Activated naive CD8-positive, alpha-beta T cell treated with anti-CD3 and anti-CD28 coated beads, Interleukin-2, amount 50 U/mL, for 16 hours (primary cell): Measurements from ENCODE around the gene IDI1.
"Not testable (repeated sequence)": the region's sequence is repeated elsewhere in the genome, so short reads cannot be mapped to it uniquely, and the experiment has no call there.

ENCODE experiments used
- DNase-seq: peaks from one replicate; pipeline ENCODE4 v3.0.0-alpha.2; 2020; ENCODE audit warnings: low read depth, low spot score

IDI1 gene

DNA sequence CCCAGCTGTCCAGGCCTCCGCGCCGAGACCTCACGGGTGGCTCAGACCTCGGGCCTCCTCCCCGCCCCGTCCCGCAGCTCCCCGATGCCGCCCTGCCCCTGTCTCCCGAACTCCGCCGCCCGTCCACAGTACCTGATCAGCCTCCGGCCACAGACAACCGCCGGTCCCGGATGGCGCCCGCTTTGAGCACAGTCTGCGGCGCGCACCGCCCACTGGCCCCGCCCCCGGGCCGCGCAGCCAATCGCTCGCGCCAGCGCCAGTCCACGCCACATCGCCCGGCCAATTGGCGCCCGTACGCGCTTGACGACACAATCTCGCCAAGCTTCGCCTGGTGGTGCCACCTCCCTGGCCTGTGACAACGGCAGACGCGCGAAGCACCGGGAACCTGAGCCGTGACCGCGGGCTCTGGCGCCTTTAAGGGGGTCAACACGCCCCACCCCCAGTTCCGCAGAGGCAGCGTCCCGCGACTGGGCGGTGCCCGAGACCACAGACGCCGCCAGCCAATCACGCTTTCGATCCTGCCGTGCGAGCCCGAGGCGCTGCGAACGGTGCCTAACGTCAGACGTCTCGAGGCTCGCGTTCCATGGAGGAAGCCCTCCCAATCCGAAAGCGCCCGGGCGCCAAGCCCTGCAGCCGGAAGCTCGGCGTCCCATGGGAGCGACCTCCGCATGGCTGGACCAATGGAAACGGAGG is at the start of gene IDI1:
Gene IDI1 (minus strand): TSS at position 388 of the 693 bp plus-strand sequence. CDS start 116 bp downstream, at position 272.
- peak; percentile 89 for DNase-seq

DNA sequence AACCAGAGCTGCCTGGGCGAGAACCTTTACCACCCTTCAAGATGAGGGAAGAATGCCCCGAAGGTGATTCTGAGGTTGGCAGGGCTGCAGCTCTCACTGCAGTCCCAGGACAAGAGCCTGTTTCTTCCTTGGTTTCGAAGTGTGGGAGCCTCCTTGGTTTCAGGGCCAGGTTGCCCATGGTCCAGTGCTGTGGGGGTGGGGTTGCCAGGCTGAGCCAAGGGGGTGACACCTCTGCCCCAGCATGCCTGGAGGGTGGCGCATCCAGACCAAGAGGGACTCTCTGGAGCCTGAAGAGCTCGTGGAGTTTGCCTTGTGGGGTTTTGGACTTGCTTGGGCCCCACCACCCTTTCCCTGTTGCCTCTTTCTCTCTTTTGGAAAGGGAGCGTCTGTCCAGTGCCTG is 48.5 kb upstream of the IDI1 start:
- no peak for DNase-seq

DNA sequence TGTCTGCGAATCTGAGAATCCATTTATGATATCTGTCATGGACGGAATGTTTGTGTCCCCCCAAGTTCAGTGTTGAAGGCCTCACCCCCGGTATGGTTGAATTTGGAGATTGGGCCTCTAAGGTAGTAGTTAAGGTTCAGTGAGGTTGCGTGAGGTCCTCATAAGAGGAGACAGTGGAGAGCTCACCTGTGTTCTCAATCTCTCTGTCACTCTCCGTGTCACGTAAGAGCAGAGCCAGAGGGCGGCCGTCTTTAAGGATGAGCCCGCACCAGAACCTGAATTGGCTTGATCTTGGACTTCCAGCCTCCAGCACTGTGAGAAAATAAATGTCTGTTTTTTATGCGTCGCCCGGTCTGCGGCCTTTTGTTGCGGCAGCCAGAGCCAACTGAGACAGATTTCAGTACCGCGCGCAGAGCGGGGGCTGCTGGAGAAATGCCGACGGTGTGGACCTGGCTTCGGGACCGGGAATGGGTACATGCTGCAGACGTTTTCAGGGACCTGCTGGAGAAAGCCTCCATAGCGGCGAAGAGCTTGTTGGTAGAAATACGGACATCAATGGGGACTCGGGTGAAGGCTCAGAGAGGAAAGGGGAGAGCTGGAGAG is 47.5 kb upstream of the IDI1 start:
- no peak for DNase-seq

DNA sequence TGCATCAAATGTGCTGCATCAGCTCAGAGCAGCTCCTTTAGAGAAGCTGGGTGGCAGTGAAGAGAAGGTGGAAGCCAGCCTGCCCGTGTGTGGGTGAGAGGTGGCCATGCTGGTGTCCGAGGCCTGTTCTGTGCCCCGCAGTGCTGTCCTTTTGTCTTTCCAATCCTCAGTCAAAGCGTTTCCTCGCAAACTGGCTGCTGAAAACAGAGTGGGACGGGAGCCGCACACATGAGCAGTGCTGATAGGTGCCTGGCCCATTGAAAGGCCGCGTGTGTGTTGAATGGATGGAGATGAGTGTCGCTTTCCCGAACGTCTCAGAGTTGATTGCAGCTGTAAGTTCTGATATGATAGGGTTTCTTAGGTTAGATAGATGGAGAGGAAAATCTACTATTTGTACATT is 46.6 kb upstream of the IDI1 start:
- no peak for DNase-seq

DNA sequence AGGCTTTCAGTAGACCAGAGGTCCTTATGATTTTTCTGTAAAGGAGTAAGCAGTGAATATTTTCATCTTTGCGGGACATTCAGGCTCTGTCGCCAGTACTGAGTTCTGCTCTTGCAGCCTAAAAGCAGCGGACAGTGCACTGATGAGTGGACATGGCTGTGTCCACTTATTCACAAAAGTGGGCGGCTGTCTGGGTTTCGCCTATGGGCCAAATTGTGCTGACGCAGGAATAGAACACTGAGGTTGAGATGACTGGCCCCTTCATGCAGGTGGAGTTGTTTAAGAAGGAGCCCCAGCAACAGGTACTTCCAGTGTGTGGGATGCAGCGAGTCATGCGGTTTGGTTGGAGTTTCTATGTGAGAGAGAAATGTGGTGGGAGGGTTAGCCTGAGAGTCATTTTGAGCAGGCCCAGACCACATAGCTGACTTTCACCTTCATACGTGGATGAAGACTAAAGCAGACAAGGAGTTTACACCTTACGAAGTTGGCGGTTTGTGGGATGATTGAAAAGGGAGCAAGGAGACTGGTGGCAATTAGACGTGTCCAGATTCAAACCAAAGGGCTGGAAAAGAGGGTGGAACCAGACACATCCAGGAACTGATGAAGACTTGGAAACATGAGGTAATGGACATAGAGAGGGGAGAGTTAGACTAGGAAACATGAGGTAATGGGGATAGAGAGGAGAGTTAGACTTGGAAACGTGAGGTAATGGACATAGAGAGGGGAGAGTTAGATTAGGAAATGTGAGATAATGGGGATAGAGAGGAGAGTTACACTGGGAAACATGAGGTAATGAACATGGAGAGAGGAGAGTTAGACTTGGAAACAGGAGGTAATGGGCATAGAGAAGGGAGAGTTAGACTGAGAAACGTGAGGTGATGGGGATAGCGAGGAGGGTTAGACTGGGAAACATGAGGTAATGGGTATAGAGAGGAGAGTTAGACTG is 45.5 kb upstream of the IDI1 start:
- DNase-seq, result no peak

DNA sequence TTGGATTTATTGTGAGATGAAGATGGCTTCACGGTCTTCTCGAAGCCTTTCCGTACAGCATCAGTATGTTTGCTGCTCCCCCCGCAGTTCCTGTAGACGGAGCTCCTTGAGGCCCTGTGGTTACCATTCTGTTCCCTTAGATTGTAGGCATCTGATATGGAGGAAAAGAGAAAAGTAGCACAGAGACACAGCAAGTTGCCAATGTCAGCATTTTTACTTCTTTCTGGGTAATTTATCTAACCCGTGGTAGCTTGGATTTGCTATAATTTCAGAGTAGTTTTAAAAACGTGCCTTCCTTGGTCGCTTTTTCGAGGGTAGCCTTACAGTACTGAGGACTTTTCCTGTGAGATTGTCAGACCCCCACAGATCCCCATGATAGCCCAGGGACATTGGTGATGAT is 44.8 kb upstream of the IDI1 start:
- DNase-seq, result no peak

DNA sequence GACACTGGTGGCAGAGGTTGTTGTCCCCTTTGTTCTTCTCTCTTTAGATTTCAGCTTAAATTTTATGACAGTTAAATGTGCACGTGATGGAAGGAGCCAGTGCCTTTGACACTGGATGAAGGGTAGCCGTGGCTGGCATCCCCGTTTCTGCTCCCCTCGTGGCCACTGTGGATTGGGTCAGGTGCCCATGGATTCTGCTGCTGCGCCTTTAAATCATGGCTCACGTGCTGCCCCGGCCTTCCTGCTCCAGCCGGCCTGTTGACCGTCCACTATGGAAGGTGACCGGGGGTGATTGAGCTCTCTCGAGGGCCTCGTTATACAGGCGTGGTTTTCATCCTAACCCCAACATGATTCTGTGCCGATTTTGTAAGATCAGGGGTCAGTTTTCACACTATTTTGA is 41.8 kb upstream of the IDI1 start:
- no peak for DNase-seq

DNA sequence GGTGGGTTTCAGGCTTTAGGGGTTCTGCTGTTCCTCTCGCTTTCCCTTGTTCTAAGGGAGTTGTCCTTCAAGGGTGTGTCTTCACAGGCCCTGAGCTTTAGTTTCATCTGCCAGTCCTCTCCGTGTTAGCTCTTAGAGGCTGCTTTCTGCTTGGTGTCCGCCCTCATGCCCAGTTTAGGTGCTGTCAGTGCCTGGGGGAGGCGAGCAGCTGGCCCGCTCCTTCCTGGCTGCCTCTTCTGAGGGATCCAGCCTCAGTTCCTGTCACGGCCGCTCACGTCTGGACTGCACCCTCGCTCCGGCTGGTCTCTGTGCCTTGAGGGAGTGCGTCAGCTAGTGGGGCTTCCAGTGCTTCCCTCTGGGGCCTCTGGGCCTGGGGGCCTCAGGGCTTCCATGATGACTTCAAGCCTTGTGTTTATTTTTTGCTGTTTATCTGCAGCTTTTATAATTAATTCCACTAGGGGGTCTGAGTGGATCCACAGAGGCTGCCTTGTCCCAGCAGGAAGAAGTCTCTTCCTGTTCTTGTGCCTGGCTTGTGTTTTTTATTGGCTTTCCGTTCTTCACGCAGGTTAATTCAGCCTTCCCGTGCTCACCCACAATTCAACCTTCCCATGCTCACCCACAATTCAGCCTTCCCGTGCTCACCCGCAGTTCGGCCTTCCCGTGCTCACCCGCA is 40.2 kb upstream of the IDI1 start:
- no peak for DNase-seq

DNA sequence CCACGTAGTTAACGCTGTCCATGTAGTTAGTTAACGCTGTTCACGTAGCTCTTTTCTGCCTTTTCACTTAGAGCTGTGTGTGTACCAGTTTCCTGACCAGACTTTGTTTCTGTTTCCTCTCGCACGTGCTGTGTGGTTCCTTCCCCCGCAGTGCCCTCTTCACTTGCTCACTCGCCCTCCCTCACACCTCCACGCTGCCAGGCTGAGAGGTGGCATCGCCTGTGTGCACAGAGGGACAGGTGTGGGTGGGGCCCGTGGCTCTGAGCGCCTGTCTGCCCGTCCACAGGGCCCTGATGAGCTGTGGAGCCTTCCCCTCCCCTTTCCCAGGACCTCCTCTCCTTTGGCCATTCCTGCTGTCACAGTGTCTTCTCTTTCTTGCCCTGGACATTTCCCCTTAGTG is 37.9 kb upstream of the IDI1 start:
- no peak for DNase-seq

DNA sequence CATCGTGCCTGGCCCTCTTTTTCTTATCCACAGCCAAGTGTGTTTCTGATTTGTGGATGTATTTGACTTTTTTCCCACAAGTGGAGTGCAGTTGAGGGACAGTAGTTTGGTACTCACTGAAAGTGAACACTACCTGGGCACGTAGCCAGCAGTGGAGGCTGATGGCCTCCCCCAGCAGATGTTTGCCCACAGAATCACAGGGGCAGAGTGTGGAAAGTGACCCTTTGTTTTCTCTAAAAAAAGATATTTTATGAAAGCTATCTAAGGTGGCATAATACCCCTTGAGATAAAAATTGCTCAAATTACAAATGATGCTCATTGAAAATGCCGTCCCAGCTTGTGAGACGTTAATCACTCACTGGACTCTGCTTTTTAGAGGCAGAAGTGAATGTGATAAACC is 36.3 kb upstream of the IDI1 start:
- DNase-seq, result no peak

DNA sequence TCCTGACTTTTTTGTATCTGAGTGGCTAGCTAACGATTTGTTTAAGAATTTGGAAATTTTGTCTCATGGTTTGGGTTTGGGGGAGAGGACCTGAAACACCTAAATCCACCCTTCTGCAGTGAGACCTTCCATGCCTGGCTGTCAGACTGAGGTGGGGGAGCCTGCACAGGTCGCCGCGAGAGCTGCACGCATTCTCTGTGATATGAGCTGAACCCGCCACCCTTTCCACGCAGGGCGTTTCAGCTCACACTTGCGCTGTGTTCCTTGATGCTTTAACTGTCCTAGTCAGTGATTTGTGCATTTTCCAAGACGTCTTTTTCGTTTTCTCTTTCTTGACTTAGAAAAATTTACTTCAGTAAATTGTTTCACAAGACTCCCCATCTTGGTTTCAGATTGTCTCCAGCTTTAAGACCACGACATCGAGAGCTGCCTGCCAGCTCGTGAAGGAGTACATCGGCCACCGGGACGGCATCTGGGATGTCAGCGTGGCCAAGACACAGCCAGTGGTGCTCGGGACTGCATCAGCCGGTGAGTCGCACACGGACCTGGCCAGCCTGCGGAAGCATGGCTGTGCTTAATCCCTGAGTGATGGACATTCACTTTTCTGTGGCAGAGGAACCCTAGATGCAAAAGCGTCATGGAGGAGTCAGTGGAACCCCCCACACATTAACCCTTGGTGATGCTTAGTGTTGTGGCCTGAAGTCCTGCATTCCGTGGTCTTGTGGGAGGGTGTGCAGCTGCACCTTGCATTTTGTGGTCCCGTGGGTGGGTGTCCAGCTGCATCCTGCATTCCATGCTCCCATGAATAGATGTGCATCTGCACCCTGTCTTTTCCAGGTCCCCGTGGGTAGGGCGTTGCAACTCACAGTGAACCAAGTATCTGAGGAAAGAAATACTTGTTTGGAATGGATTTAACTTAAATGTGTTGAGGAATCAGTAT is 35.4 kb upstream of the IDI1 start:
- DNase-seq, result no peak

DNA sequence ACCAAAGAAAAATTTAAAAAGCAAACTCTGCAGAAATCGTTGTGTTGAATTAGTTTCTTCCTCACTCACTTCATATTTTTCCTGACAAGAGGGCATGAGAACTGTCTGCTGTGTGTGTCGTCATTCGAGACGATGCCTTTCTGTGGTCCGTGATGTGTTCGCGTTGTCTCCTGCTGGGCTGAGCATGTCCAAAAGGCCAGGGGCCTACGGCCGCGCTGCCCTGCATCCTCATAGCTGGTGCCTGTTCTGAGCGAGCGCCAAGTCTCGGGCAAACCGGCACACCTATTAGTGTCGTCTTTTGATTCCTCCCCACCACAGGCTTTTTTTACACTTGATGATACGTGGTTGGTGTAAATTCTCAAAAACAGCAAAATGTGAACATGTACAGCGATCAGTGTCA is 34.7 kb upstream of the IDI1 start:
- DNase-seq, result no peak

DNA sequence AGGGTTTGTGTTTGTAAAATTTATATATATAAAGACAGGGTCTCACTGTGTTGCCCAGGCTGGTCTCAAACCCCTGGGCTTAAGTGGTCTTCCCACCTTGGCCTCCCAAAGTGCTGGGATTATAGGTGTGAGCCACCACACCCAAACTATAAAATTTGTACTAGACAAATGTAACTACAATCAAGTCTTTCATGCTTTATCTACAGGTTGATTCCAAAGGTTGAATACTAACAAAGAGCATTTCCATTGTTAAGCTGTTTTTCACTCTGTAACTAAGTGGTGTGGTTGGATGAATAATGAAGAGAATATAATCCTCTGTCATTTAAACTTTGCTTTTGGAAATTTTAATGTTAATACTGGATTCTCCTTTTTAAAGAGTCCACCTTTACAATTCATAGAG is 29.7 kb upstream of the IDI1 start:
- DNase-seq, result no peak

DNA sequence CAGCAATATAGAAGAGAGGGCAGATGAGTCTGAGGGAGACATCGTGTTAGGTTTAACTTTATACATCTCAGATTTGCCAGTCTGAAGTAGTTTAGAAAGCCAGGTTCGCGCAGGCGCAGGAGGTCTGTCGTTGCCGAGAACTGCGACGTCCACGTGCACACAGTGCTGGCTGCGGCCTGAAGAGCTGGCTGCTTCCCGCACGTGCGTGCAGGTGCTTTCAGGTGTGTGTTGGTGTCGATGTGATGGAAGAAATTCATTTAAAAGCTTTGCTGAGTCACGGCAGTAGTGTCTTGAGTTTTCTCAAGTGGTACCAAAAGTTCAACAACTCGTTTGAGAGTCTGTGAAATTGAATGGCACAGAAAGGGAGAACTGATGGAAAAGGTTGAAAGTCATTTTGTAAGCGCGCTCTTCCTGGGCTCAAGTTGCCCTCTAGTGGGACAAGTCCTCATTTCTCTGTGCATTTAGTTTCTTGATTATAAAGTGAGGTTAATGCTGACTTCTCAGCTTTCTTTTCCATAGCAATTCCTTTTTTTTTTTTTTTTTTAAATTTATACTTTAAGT is 25.9 kb upstream of the IDI1 start:
- DNase-seq, result no peak

DNA sequence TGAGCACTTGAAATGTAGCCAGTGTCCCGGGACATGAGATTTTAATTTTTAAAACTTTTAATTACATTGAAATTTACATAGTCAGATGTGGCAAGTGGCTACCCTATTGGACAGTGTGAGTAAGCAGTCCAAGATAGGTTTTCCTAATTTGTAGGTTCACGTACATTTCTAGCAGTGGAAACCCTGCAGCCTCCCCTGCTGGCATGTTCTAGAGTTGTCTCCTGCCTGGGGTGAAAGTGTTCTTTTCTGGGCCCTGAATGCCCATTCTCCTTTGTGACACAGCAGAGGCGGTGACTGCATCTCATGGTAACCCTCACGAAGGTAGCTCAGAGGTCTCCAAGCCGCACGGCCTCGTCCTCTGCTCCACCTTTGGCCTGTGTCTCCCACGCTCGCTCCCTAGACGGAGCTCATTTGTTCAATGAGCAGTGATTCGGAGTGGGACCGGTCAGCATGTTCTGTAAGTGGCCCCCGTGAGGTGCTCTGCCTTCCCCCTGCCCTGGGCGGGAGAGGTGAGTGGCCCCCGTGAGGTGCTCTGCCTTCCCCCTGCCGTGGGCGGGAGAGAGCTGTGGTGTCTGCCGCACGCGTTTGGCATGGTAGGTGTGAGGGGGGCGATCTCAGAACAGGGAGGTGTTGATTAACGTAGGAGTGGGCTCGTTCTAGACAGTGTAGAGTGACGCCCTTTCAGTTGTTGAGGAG is 25.3 kb upstream of the IDI1 start:
- no peak for DNase-seq

DNA sequence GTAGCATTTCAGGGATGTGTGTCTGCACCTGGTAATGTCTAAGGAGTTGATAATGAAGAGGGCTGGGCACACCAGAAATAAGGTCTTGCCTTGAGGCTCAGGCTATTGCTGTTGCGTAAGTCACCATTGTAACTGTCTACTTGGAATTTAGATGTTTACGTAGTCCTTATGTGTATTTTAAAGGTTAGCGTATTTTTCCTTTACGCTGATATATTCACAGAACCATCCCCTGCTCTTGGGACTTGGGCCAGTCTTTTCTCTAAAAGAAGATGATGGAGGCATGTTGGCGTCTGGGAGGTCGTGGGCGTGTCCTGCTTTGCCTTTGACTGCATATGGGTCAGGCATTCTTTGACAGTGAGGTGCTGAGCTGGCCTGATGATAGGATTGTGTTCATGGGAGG is 22.0 kb upstream of the IDI1 start:
- no peak for DNase-seq

DNA sequence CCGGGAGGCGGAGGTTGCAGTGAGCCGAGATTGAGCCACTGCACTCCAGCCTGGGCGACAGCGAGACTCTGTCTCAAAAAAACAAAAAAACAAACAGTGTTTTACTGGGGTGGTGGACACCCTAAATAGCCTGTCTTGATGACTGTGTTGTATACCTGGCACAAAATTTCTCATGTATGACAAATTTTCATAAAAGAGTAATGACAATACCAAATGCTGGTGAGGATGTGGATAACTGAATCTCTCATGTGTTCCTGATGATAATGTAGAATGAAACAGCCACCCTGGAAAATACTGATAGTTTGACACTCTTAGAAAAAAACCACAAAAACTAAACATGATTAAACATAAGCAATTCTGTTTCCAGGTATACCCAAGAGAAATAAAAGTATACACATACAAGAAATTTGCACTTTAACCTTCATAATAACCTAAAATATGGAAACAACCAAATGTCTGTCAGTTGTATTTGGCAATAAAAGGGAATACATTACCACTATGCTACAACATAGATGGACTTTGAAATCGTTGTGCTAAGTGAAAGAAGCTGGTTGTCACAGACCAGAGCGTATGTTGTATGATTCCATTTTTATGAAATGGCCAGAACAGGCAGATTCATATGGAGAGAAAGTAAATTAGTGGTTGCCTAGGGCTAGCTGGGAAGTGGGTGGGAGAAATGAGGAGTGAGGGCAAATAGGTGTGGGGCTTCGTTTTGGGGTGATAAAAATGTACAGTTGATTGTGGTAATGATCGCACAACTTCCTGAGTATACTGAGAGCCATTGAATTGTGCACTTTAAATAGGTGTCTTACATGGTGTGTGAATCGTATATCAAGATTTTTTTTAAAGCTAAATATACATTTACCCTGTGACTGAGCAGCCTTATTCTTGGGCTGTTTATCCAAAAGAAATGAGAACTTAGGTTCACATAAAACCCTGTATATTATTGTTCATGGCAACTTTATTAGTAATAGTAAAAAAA is 19.8 kb upstream of the IDI1 start:
- no peak for DNase-seq

DNA sequence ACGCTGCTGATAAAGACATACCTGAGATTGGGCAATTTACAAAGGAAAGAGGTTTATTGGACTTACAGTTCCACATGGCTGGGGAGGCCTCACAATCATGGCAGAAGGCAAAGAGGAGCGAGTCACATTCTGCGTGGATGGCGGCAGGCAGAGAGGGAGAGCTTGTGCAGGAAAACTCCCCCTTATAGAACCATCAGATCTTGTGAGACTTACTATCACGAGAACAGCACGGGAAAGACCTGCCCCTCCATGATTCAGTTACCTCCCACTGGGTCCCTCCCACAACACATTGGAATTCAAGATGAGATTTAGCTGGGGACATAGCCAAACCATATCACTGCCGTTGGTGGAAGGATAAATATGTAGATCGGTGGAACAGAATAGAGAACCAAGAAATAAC is 17.8 kb upstream of the IDI1 start:
- not testable (repeated sequence) for DNase-seq

DNA sequence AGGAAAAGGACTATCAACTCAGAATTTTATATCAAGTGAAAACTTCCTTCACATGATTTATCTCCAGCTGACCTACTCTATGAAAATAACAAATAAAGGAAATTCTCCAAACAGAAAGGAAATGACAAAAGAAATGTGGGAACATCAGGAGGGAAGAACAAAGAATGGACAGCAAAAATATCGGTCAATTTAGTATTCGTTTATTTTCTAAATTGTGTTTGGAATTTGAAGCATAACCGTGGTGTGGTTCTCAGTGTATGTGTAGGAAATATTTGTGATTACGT is 16.0 kb upstream of the IDI1 start:
- no peak for DNase-seq
